Heart left ventricle (tissue), 13 donors: ENCODE data around the gene DPH2.

Source experiments
- POLR2A ChIP-seq, 2 donors: fragments of 450-650 bp; IDR thresholded peaks; one replicate each; pipeline ENCODE4 v1.6.1; 2017; ENCODE audit warnings: antibody characterized with exemption in 2 of 2, mild to moderate bottlenecking in 2 of 2, moderate library complexity in 2 of 2
- TF ChIP-seq, protein P1 (sequence below), 12 donors: fragments of 200-600 bp; sonication (generic) in 4 of 12; IDR thresholded peaks; one replicate each; pipeline versions ENCODE4 v1.5.0 to v1.8.0; 2018 to 2022; ENCODE audit warnings: antibody characterized with exemption in 12 of 12, mild to moderate bottlenecking in 5 of 12
- donor health status: ischemic (EF 13 %, LVEDD 7.1; RV severe dilation, severe dysfunction).
- donor health status: DM: no; HTN: yes; CAD: no.
- donor health status: DM: no; HTN: no; CAD: no.
- donor health status: ischemic (EF 25% LVEDD 6.9; RV normal size, moderate dysfunction).
- donor health status: ischemic (EF 25% LVEDD 5.7; RV mildly dilated, moderate dysfunction).
- donor health status: ischemic (EF 35%, LVEDD 5.7; RV mildly dilated, moderate dysfunction).
- donor health status: nonischemic (EF 11% LVEDD 7.7; RV severe dilation, severe dysfunction).
- donor health status: DM: yes; HTN: yes; CAD: no.
- donor health status: PGD.
- donor health status: ischemic (EF 29% LVEDD 5.4; RV normal size, mild dysfunction).
- donor health status: nonischemic (EF 23%, LVEDD 6.1; RV moderate dilation, normal function).

DNA sequence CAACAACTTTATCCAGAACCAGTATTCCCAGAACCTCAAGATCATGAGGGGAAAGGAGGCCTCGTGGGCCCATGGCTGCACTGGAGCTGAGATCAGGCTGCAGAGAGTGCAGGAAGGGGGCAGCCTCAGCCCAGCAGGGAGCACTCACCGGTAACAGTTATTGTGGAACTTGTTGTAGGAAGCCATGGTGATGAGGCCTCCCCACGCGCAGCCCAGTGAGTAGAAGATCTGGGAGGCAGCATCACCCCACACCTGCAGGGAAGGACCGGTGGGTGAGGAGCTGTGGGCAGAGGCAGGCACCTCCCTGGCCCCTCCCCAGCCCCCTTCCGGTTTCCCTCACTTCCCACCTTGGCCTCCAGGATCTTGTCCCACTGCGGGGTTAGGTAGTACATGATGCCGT, 32.4 kb downstream of the DPH2 start:
- TF ChIP-seq, protein P1, sequence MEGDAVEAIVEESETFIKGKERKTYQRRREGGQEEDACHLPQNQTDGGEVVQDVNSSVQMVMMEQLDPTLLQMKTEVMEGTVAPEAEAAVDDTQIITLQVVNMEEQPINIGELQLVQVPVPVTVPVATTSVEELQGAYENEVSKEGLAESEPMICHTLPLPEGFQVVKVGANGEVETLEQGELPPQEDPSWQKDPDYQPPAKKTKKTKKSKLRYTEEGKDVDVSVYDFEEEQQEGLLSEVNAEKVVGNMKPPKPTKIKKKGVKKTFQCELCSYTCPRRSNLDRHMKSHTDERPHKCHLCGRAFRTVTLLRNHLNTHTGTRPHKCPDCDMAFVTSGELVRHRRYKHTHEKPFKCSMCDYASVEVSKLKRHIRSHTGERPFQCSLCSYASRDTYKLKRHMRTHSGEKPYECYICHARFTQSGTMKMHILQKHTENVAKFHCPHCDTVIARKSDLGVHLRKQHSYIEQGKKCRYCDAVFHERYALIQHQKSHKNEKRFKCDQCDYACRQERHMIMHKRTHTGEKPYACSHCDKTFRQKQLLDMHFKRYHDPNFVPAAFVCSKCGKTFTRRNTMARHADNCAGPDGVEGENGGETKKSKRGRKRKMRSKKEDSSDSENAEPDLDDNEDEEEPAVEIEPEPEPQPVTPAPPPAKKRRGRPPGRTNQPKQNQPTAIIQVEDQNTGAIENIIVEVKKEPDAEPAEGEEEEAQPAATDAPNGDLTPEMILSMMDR (IDR thresholded peaks at IDR 0.05), result no peak
- no peak for TF ChIP-seq POLR2A (IDR thresholded peaks at IDR 0.05)
